GM19351 (cell line): ENCODE data around the gene ABTB1.

ENCODE experiments used
- ATAC-seq: cut with Tn5 transposase; IDR thresholded peaks from one replicate; pipeline ENCODE4 v1.9.1; 2021; ENCODE audit warnings: mild to moderate bottlenecking, moderate library complexity; ENCODE audit not compliant: unreplicated experiment

The ABTB1 gene

DNA sequence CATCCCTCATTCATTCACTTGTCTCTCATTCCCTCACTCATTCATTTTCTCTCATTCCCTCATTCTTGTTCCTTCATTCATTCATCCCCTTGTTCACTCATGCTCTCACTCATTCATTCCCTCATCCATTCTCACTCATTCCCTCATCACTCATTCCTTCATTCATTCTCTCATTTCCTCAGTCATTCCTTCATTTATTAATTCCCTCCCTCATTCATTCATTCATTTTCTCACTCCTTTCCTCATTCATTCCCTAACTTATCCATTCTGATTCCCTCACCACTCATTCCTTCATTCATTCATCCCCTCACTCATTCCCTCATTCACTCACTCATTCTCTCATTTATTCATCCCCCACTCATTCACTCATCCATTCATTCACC lies 13.8 kb downstream of the ABTB1 start:
- no peak for ATAC-seq

DNA sequence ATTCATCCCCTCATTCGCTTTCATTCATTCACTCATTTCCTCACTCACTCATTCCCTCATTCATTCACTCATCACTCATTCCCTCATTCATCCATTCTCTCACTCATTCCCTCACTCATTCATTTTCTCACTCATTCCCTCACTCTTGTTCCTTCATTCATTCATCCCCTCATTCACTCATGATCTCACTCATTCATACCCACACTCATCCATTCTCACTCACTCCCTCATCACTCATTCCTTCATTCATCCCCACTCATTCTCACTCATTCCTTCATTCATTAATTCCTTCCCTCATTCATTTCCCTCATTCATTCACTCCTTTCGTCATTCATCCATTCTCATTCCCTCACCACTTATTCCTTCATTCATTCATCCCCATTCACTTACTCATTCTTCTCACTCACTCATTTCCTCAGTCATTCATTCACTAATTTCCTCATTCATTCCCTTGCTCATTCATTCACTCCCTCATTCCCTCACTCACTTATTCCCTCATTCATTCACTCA lies 14.5 kb downstream of the ABTB1 start:
- ATAC-seq, result no peak

DNA sequence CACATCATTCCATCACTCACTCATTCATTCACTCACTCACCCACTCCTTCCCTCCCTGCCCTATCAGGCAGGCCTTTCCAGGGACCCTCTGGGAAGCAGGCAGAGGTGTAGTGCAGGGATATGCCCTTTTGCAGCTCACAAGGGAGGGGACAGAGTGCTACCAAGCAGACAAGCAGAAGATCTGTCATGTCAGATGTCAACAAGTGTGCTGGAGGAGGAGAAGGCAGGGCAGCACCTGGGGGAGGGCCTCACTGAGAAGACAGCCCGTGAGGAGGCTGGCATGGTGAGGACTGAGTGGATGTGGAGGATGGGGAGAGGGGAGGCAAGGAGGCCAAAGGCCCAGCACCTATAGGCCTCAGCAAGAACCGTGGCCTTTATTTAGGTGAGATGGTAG lies 15.3 kb downstream of the ABTB1 start:
- no peak for ATAC-seq

DNA sequence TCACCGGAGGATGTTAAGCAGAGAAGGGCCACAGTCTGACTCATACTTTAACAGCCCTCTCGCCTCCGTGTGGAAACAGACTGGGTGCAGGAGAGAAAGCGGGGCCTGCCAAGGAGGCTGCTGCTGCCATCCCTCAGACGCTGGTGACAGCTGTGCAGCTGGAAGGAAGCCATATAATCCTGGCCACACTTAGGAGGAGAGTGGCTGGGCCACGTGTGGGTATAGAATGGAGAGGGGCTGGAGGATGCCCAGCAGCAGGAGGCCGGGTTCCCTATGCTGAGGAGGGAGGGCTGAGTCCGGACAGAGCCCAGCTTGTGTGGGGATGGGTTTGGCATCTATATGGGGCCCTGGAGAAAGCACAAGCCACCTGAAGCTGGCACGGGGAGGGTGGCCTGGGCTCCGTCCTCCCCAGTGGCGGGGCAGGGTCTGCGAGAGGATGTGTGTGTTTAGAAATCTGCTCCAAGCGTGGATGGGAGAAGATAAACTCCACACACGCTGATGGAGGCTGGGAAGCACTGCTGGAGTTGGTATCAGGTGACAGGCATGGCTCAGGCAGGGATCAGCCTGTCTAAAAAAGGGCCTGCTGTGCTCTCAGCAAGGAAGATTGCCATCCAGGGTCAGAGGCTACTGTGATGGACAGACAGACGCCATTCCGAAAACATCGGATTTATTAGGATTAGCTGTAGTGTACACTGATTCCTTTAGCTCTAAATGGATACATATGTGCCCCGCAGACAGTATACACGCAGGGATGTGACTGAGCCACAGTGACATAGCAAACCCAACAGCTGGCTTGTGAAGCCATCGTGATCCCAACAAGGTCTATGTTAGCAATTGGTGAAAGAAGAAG lies 15.9 kb downstream of the ABTB1 start:
- ATAC-seq, result no peak

DNA sequence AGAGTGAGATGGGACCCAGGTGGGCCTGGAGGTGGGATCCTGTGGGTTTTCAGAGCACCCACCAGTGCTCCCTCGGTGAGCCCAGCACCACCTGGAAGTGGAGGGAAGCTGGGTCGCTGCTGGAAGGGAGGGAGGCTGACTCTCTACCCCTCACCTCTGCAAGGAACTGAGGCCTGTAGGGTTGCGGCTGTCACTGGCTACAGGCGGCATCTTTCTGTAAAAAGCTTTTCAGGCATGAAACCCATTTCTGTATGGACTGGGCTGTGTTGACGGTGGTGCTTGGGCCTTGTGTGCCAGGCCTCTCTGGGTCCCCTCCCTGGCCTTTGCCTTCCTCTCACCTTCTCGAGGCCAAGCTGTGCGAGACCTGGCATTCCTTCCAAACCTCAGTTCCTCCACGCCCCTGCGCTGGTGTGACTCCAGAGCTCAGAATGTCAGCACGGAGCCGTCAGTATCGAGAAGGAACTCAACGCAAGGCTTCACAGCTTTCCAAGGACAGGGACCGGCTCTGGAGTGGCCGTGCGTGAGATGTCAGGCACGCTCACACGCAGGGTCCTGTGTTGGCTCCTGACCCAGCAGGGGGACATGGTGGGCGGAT lies 16.6 kb downstream of the ABTB1 start:
- ATAC-seq, result no peak

DNA sequence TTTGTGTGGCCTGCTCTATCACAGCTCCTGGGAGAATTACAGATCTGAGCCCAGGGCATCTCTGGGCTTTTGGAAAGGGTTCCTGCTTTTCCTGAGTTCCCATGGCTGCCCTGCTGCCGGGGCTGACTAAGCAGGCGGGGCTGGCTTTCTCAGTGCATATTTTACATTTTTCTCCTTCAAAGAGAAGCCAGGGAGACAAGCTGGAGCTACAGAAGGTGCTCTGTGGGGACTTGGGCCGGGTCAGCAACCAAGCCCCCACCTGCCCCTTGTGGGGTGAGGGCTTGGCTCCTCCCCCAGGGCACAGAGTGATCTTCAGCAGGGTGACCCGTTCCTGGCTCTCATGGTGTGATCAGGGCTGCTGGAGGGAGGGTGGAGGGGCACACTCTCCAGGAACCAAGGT lies 17.4 kb downstream of the ABTB1 start:
- no peak for ATAC-seq

DNA sequence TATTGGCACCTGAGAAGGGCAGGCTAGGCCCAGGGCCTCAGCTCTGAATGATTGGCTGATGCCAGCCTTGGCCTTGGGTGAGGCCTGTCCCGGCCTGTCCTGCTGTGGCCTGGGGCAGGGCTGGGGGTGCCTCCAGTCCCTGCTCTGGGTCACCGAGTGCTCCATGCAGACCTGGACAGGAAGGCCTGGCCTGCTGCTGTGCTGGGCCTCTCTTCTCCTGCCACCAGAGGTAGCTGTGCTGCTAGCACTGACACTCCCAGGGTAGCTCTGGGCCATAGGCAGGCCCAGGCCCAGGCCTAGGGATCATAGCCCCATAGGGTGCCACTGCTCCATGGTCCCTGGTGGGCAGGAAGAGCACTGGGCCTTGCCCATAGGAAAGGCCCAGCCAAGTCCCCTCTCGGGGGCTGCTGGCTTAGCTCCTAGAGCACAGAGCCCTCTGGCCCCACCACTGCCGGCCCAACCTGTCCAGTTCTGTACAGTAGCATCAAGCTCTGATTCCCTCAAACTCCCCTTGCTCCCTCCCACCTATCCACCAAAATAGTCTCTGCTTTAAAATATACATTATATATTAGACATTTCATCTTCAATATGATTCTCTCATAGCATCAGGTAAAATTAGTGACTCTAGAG lies 18.2 kb downstream of the ABTB1 start:
- no peak for ATAC-seq

DNA sequence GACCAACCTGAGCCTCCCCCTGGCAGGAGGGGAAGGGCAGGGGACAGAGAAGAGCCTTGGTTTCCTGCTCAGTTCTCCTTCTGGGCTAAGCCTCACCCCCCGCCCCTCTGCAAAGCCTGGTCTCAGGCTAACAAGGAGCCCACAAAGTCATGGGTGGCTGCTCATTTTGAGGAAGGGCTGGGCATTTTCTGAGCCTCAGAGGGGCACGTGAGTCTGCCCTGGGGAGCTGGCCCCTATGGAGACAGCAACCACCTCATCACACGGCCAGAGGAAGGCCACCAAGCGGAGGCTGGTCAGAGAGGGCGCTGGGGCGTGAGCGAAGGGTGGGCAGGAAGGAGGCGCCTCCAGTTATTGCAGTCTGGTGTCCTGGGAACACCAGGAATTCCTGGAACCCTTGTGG lies 18.7 kb downstream of the ABTB1 start:
- no peak for ATAC-seq

DNA sequence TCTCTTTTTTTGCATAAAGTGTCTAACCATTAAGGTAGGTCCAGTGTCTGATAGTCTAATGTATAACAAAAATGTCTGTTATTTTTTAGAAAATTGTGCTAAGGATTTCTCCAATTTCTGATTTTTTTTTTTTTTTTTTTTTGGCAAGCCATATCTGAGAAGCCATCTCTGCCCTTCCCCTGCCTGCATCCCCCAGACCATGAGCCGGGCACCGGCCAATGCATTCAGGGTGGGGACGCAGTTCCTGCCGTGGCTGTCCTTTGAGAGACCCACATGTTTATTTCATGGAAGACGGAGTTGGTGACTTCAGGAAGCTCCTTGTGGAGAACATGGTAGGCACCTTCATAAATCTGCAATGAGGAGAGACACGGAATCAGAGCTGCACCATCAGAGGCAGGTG lies 19.2 kb downstream of the ABTB1 start:
- ATAC-seq, result no peak

DNA sequence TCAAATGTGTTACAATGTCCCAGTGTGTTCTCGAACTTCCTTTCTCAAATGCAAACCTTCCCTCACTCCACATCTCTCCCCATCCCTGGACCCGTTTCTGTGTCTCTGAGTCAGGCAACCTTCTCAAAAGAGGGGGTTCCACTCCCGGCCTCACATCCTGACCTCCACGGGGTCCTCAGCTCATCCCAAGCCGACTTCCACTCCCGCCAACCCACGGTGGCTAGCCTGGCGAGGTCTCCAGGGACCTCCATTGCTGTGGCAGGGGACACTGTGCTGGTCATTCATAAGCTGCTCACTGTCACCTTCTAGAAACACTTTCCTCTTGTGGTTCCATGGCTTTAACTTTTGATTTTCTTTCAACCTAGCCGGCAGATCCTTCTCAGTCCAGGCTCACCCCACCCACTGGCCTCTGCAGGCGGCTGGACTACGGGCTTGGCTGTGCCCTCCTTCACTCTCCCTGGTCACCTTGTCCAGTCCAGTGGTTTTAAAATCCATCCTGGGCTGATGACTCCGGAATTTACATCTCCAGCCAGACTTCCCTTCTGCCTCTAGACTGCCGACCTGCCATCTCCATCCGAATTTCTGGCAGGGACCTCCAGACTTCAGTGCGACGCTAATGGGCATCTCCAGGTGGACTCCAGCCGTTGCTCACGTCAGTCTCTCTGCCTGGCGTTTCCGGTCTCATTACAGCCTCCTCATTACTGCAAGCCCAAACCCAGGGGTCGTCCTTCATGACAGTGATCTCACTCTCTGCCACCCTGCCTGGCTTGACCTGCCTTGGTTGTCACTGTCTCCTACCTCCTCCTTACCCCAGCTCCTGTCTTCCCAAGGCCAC lies 20.0 kb downstream of the ABTB1 start:
- no peak for ATAC-seq

DNA sequence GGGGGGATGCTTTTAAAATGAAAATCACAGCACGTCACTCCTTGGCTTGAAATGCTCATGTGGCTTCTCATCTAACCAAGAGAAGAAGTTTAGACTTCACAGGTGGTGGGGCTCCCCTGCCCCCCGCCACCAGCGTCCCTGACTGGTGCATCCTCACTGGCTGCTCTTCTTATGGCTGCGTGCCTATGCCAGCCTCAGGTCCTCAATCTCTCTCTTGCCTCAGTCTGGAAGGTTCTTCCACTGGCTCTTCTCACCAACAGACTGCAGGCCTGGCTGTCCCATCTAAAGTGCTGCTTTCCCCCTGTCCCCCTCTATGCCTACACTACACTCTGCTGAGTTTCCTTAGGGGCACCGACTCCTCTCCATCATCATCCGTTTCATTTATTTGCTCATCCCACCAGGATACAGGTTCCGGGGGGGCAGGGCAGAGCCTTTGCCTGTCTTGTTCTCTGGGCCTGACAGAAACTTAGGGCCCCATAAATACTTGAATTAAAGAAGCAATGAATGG lies 20.6 kb downstream of the ABTB1 start:
- no peak for ATAC-seq

DNA sequence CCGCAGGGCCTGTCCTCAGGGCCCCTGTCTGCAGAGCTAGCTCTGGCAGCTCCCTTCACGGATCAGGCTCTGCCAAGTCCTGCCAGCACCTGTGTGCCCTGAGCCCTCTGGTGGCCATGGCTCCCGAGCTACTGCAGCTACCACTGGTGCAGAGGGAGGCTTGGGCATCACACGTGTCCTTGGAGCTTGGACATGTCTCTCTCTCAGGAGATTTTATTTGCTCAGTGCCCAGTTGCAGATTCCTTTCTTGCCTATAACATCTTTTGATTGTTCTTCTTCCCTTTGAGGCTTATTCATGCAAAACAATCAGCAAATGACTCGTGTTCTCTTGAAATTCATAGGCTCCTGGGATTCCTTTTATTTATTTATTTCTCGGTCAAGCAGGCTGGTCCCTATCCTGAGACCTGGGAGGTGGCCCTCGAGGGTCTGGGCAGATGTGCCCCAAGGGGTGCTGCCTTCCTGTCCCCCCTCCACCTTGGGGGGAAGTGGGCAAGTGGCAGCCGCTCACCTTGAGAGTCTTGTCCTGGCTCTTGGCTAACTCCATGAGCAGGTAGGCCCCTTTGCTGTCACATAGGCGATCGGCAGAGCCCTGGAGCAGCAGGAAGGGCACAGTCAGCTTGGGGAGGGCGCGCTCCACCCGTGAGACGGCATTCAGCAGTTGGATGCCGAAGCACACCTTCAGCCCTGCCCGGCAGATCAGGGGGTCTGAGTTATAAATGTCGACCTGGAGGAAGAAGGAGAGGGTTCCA lies 21.9 kb downstream of the ABTB1 start:
- no peak for ATAC-seq

DNA sequence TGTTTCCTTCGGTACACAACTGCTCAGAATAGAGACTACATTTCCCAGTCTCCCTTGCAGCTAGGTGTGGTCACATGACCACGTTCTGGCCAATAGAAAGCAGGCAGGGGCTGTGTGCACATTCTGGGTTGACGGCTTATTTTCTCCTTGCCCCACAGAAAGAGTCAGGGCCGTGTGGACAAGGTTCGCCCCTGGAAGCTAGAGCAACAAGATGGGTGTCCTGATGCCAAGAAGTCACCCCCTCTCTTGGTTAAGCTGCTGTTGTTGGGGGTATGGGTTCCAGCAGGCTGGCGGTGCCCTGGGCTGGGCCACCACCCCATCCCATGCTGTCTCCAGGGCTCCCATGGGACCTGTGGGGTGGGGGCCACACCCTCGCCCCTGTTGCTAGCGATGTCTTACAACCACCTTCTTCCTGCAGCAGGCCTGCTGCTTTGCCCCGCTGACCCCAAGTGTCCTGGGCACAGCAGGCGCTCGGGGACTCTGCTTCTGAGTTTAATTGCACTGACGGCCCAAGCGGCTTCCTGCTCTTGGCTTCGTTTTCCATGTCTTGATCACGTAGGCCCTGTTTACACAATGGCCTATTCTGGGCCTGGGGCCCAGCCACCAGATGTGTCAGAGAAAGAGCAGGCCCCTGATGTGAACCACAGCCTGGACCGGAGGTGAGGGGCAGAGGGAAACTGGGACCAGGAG lies 24.9 kb downstream of the ABTB1 start:
- ATAC-seq, result no peak

DNA sequence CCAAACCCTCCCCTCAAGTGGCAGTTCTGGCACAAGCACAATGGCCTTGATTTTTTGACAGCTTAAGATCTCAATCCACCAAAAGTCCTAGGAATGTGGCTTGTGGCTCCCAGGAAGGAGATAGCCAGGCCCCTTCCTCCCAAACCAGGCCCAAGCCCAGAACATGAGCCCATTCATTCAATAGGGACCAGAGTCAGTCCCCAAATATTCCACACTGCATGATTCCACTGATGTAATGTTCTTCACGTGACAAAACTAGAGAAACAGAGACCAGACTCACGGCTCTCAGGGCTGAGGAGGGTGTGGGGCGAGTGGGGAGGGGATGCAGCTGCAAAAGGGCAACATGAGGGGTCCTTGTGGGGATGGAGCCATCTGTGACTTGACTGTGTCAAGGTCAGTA lies 25.5 kb downstream of the ABTB1 start:
- no peak for ATAC-seq

DNA sequence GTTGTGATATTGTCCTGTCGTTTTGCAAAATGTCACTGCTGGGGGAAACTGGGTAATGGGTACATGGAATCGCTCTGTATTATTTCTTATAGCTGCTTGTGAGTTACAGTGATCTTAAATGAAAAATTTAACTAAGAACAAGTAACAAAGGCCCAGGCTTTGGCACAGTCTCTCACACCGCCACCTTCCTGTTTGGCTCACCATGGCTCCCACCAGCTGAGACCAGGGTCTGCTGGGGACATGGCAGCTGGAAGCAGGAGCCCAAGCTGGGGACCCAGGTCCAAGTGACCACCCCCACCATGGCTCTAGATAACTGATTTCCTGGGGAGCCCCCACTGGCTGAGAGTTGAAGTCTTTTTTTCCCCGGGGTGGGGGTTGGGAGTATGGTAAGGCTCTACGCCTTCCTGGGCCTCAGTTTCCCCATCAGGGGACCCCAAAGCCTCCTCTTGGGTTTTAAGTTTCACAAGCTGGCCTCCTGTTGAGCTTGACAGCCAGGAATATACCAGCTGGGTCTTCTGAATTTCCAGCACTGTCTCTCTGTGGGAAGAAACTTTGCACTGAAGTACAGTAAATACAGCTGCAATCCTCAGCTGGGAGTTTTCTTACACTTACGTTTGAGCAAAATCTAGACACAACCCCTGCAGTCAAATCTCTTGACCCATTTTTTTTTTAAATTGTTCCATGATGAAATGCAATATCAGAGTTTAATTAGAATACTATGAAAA lies 26.1 kb downstream of the ABTB1 start:
- no peak for ATAC-seq

DNA sequence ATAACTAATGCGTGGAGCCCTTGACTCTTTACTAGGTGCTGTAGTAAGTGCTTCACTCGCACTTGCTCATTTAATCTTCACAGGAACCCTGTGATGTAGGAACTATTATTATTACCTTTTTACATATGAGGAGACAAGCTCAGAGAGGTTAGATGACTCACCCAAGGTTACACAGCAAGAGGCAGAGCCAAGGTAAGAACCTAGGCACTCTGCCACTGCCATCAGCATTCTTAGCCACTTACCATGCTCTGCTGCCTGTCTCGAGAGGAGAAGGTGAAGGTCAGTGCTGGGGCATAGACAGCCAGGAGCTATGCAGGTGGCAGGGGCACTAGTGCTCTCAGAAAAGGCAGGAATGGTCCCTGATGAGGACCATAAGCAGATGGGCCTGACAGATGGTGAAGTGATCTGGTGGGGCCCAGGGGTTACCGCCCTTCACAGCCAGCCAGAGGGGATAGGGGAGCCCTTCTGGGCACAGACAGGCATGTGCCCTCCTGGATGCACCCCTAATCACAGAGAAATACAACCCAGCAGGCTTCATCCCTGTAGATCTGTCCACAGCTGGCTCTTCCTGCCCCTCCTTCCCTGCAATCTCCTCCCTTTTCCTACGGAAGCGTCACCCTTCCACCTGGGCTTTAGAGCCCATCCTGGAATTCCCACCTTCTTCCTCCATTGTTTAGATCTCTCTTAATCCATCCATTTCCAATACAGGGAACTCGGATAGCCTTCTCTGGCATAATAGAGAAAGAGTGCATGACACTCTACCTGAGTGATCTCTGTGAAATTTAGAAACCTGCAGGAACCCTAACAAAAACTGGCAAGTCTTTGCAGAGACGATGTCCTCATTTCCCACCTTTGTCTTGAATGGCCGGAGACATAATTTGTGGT lies 26.9 kb downstream of the ABTB1 start:
- no peak for ATAC-seq

DNA sequence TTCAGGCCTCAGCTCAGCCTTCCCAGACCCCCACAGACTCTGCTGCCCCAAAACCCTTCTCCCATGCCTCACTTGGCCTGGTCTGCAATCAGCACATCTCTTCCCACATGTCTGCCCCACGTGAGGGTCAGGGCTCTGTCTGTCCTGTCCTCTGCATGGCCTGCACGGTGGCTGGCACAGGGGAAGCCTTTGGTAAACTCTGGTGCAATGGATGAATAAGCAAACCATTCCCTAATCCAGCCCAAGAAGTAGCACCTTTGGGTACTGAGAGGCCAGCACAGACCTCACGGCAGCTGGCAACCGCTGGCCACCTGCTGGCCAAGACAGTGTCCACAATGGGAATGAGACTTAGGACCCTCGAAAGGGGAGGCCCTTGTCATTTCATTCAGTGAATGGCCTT lies 27.7 kb downstream of the ABTB1 start:
- no peak for ATAC-seq

DNA sequence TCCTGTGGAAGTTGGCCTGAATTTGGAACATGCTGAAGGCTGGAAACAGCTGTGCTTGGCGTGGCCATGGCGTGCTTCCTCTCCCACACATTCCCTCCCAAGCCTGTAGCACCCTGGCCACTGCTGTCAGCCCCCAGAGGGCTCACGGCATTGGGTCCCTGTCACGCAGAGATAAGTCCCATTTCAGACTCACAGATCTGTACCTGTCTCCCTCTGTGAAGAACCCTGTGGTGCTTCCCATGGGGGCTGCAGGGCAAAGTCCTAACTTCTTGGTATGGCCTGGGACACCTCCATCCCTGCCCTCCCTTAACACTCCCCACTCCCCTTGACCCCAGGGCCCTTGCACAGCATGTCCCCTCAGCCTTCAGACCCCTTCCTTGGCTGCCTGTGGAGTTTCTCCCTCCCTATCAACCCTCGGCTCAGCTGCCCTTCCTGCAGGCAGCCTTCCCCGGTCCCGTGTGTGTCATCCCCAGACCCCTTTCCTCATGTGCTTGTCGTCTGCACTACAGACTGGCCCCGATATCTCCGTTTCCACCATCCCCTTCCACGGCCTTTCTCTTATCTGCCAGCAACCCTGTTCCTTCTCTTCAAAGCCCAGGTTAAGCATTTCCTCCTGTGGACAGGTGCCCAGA lies 28.6 kb downstream of the ABTB1 start:
- ATAC-seq, result no peak
